Astrocyte (in vitro differentiated cells and primary cell): ENCODE measurements around the gene RAB8B. TPM values are rescaled to one million over a fixed set of nuclear protein-coding genes. Genes with fewer than 3 reads are reported as not detected.
A peak's percentile ranks its signal among the peaks of the same experiment; 100 is the strongest.

ENCODE experiments used
- DNase-seq: peaks from one replicate; pipeline ENCODE4 v3.0.0-alpha.2; 2010; ENCODE audit warnings: low read depth
- FAIRE-seq: peaks from 2 replicates; lab custom pipeline; 2011; peaks lifted over from hg19 to GRCh38; lab: Jason Lieb, UNC
- H2AFZ ChIP-seq: 2 replicates; pipeline ENCODE4 v1.6.0; 2012; ENCODE audit warnings: low read depth, low read length, inconsistent platforms
- H3K27ac ChIP-seq: 2 replicates; pipeline ENCODE4 v1.5.1; 2011; ENCODE audit warnings: low read depth, low read length, inconsistent platforms
- H3K27me3 ChIP-seq: 2 replicates; pipeline ENCODE4 v1.6.0; 2011; ENCODE audit warnings: low read length, inconsistent platforms; ENCODE audit not compliant: insufficient read depth
- H3K36me3 ChIP-seq: 2 replicates; pipeline ENCODE4 v1.5.1; 2011; ENCODE audit warnings: low read length, inconsistent platforms; ENCODE audit not compliant: insufficient read depth
- H3K4me1 ChIP-seq: 2 replicates; pipeline ENCODE4 v1.5.1; 2011; ENCODE audit warnings: low read length, inconsistent platforms; ENCODE audit not compliant: insufficient read depth
- H3K4me2 ChIP-seq: 2 replicates; pipeline ENCODE4 v1.6.0; 2012; ENCODE audit warnings: low read length, inconsistent platforms
- H3K4me3 ChIP-seq: 2 replicates; pipeline ENCODE4 v1.5.1; 2011; ENCODE audit warnings: low read depth, mild to moderate bottlenecking, low read length, inconsistent platforms; ENCODE audit not compliant: insufficient read depth
- H3K79me2 ChIP-seq: 2 replicates; pipeline ENCODE4 v1.6.0; 2012; ENCODE audit warnings: mild to moderate bottlenecking, low read length, inconsistent platforms; ENCODE audit not compliant: insufficient read depth
- H3K9ac ChIP-seq: 2 replicates; pipeline ENCODE4 v1.6.0; 2012; ENCODE audit warnings: mild to moderate bottlenecking, low read length, inconsistent platforms
- H3K9me3 ChIP-seq: 2 replicates; pipeline ENCODE4 v1.5.1; 2012; ENCODE audit warnings: low read depth, mild to moderate bottlenecking, low read length, inconsistent platforms; ENCODE audit not compliant: insufficient read depth
- H4K20me1 ChIP-seq: 2 replicates; pipeline ENCODE4 v1.6.0; 2012; ENCODE audit warnings: low read length, inconsistent platforms; ENCODE audit not compliant: insufficient read depth
- H3K27ac Mint-ChIP-seq: one replicate; pipeline ENCODE4 v1.8.0; 2021; ENCODE audit warnings: mild to moderate bottlenecking, mixed read lengths; ENCODE audit not compliant: unreplicated experiment
- H3K27me3 Mint-ChIP-seq: one replicate; pipeline ENCODE4 v1.8.0; 2021; ENCODE audit warnings: low read depth, mixed read lengths; ENCODE audit not compliant: unreplicated experiment
- H3K36me3 Mint-ChIP-seq: one replicate; pipeline ENCODE4 v1.8.0; 2021; ENCODE audit warnings: low read depth, mixed read lengths; ENCODE audit not compliant: unreplicated experiment
- H3K4me1 Mint-ChIP-seq: one replicate; pipeline ENCODE4 v1.8.0; 2021; ENCODE audit warnings: low read depth, mixed read lengths; ENCODE audit not compliant: unreplicated experiment
- H3K4me3 Mint-ChIP-seq: one replicate; pipeline ENCODE4 v1.8.0; 2021; ENCODE audit warnings: mild to moderate bottlenecking, moderate library complexity, mixed read lengths; ENCODE audit not compliant: unreplicated experiment
- H3K9me3 Mint-ChIP-seq: one replicate; pipeline ENCODE4 v1.8.0; 2021; ENCODE audit warnings: mild to moderate bottlenecking, mixed read lengths; ENCODE audit not compliant: unreplicated experiment
- EZH2 ChIP-seq: IDR thresholded peaks from 2 replicates; pipeline ENCODE4 v1.6.1; 2012; ENCODE audit warnings: mild to moderate bottlenecking, low read length, inconsistent platforms; ENCODE audit not compliant: insufficient read depth
- total RNA-seq: library from RNA; stranded (reverse); gene quantifications from 2 replicates; pipeline ENCODE4 v1.2.1, GENCODE V29; 2021
- TF ChIP-seq, protein P1 (sequence below): IDR thresholded peaks from 2 replicates; pipeline ENCODE4 v1.5.1; 2011; ENCODE audit warnings: low read depth, mild to moderate bottlenecking, inconsistent platforms, low read length, moderate library complexity; ENCODE audit not compliant: insufficient read depth

Gene RAB8B
- total RNA-seq, 1 donor from 2014 or later, result 49.3 TPM

DNA sequence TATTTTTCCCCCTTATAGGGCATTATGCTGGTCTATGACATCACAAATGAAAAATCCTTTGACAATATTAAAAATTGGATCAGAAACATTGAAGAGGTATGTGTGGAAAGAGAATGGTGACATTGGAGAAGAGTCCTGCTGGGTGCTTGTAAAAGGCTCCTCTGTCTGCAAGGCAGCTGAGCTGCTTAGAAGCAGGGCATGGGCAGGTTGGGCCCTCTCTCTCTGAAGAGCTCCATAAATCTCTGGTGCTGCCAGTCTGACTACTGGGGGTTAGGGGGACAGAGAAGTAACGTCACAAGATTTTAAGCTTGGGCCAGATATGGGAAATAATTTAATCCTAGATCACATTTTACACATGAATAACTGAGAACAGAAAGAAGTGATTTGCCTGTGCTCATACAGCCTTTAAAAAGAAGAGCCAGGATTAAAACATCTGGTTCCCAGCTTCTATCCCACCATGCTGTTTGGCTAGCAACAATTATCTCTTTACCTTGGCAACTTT, 66.1 kb downstream of the RAB8B start:
- peaks cover 31% of the 10 kb centered on the region for H3K4me1 ChIP-seq
- no peaks in the 10 kb centered on the region for H3K9me3 ChIP-seq
- H3K4me2 ChIP-seq, result no peak overlapping the region
- peaks cover 3% of the 10 kb centered on the region for H3K79me2 ChIP-seq
- Mint-ChIP-seq H3K36me3 (peaks cover 17% of the 10 kb centered on the region), H3K9me3 (no peaks in the 10 kb centered on the region), H3K4me3 (no peak overlapping the region), H3K27me3 (no peaks in the 10 kb centered on the region), H3K4me1 (peaks cover 47% of the 10 kb centered on the region), H3K27ac (peak overlapping the region; percentile 90)
- H3K4me3 ChIP-seq, result no peak overlapping the region
- peaks cover 9% of the 10 kb centered on the region for H3K36me3 ChIP-seq
- H2AFZ ChIP-seq, result no peak overlapping the region
- H3K9ac ChIP-seq, result no peak overlapping the region
- DNase-seq, result no peak
- no peaks in the 10 kb centered on the region for H4K20me1 ChIP-seq
- TF ChIP-seq EZH2, result no peak
- TF ChIP-seq, protein P1, sequence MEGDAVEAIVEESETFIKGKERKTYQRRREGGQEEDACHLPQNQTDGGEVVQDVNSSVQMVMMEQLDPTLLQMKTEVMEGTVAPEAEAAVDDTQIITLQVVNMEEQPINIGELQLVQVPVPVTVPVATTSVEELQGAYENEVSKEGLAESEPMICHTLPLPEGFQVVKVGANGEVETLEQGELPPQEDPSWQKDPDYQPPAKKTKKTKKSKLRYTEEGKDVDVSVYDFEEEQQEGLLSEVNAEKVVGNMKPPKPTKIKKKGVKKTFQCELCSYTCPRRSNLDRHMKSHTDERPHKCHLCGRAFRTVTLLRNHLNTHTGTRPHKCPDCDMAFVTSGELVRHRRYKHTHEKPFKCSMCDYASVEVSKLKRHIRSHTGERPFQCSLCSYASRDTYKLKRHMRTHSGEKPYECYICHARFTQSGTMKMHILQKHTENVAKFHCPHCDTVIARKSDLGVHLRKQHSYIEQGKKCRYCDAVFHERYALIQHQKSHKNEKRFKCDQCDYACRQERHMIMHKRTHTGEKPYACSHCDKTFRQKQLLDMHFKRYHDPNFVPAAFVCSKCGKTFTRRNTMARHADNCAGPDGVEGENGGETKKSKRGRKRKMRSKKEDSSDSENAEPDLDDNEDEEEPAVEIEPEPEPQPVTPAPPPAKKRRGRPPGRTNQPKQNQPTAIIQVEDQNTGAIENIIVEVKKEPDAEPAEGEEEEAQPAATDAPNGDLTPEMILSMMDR, result no peak
- FAIRE-seq, result no peak
- peak overlapping the region; percentile 74 for H3K27ac ChIP-seq
- H3K27me3 ChIP-seq, result no peaks in the 10 kb centered on the region

- H3K79me2 ChIP-seq, result peaks cover 3% of the 10 kb centered on the region
- FAIRE-seq (peak; percentile 84), DNase-seq (peak; percentile 83)
- no peak overlapping the region for H2AFZ ChIP-seq
- Mint-ChIP-seq H3K36me3 (peaks cover 22% of the 10 kb centered on the region), H3K4me3 (peak overlapping the region; percentile 35), H3K4me1 (peaks cover 36% of the 10 kb centered on the region), H3K27me3 (no peaks in the 10 kb centered on the region), H3K27ac (peak overlapping the region; percentile 94), H3K9me3 (no peaks in the 10 kb centered on the region)
- peak overlapping the region; percentile 42 for H3K9ac ChIP-seq
- peak overlapping the region; percentile 74 for H3K27ac ChIP-seq
- H3K4me2 ChIP-seq, result peak overlapping the region; percentile 48
- no peaks in the 10 kb centered on the region for H4K20me1 ChIP-seq
- H3K36me3 ChIP-seq, result peaks cover 9% of the 10 kb centered on the region
- H3K27me3 ChIP-seq, result no peaks in the 10 kb centered on the region
- peaks cover 19% of the 10 kb centered on the region for H3K4me1 ChIP-seq
- H3K4me3 ChIP-seq, result no peak overlapping the region
- TF ChIP-seq EZH2, result no peak
- TF ChIP-seq, protein P1, result no peak
- H3K9me3 ChIP-seq, result no peaks in the 10 kb centered on the region
Measured at GRCh38 chr15:63256433-63257274, 67.2 kb downstream of the RAB8B start.

DNA sequence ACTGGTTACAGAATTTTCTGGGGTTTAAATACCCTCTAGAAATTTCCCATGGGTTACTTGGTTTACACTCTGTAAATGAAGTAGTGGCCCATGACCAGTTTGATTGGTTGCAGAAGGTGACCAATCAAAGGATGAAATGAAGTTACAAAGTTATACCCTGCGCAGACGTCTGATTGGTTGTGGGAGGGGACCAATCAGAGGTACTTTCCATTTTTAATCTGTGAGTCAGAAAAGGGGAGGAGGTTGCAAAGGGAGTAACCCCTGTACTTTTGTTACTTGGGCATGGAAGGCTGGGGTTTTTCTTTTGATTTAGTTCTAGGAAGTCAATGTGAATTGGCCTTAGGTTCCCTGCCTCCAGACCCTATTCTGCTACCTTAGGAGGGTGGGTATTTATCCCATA, 69.3 kb downstream of the RAB8B start:
- DNase-seq (no peak), FAIRE-seq (no peak)
- Histone ChIP-seq H3K36me3 (peaks cover 14% of the 10 kb centered on the region), H2AFZ (no peak overlapping the region), H4K20me1 (no peaks in the 10 kb centered on the region), H3K9ac (no peak overlapping the region), H3K4me1 (peaks cover 18% of the 10 kb centered on the region), H3K4me3 (no peak overlapping the region), H3K4me2 (no peak overlapping the region), H3K27ac (no peak overlapping the region), H3K79me2 (peaks cover 3% of the 10 kb centered on the region), H3K9me3 (no peaks in the 10 kb centered on the region), H3K27me3 (no peaks in the 10 kb centered on the region)
- Mint-ChIP-seq H3K27me3 (no peaks in the 10 kb centered on the region), H3K4me3 (no peak overlapping the region), H3K27ac (no peak overlapping the region), H3K9me3 (no peaks in the 10 kb centered on the region), H3K36me3 (peaks cover 27% of the 10 kb centered on the region), H3K4me1 (peaks cover 28% of the 10 kb centered on the region)
- TF ChIP-seq, protein P1, result no peak
- no peak for TF ChIP-seq EZH2
